AG09309 (cell line): ENCODE results near the gene YEATS2.
A peak's percentile ranks its signal among the peaks of the same experiment; 100 is the strongest.
"Not testable (repeated sequence)": the region's sequence is repeated elsewhere in the genome, so short reads cannot be mapped to it uniquely, and the experiment has no call there.

Experiments
- DNase-seq: peaks from one replicate; pipeline ENCODE4 v3.0.0-alpha.2; 2010; ENCODE audit warnings: low read depth
- H3K4me3 ChIP-seq: 2 replicates; pipeline ENCODE4 v1.5.1; 2011; ENCODE audit warnings: mild to moderate bottlenecking, low read depth, low read length, moderate library complexity; ENCODE audit not compliant: control insufficient read depth
- CTCF ChIP-seq: IDR thresholded peaks from 2 replicates; pipeline ENCODE4 v1.5.1; 2011; ENCODE audit warnings: mild to moderate bottlenecking, low read depth, low read length, inconsistent platforms; ENCODE audit not compliant: insufficient read depth, control insufficient read depth; ENCODE audit errors: missing control alignments

YEATS2 gene

GRCh38 chr3:183697123-183697609 is 431 bp upstream of the YEATS2 start:
- DNase-seq, result no peak
- H3K4me3 ChIP-seq, result peak overlapping the region; percentile 91
- TF ChIP-seq CTCF, result no peak

GRCh38 chr3:183698318-183698751 is 738 bp downstream of the YEATS2 start:
- no peak for TF ChIP-seq CTCF
- DNase-seq, result no peak

GRCh38 chr3:183698756-183699155 is 1.2 kb downstream of the YEATS2 start:
- no peak for TF ChIP-seq CTCF
- DNase-seq, result no peak
- H3K4me3 ChIP-seq, result peak overlapping the region; percentile 91

More at GRCh38 chr3:183698318-183698751, 738 bp downstream of the YEATS2 start:
- peak overlapping the region; percentile 91 for H3K4me3 ChIP-seq

GRCh38 chr3:183699238-183699947 is 1.8 kb downstream of the YEATS2 start:
- no peak for DNase-seq
- no peak for TF ChIP-seq CTCF
- peak overlapping the region; percentile 91 for H3K4me3 ChIP-seq

GRCh38 chr3:183701744-183702143 is 4.1 kb downstream of the YEATS2 start:
- TF ChIP-seq CTCF, result no peak
- DNase-seq, result no peak
- H3K4me3 ChIP-seq, result no peak overlapping the region

GRCh38 chr3:183703892-183704291 is 6.3 kb downstream of the YEATS2 start:
- H3K4me3 ChIP-seq, DNase-seq: not testable (repeated sequence)

- TF ChIP-seq CTCF, result no peak
- no peak for DNase-seq
- no peak overlapping the region for H3K4me3 ChIP-seq
Measured at GRCh38 chr3:183710231-183710630, 12.6 kb downstream of the YEATS2 start.
